ENCODE measurements around the gene SASS6.

SASS6 gene

GRCh38 chr1:100039591-100039990 lies 93.1 kb downstream of the SASS6 start:
- no peak for DNase-seq

DNA sequence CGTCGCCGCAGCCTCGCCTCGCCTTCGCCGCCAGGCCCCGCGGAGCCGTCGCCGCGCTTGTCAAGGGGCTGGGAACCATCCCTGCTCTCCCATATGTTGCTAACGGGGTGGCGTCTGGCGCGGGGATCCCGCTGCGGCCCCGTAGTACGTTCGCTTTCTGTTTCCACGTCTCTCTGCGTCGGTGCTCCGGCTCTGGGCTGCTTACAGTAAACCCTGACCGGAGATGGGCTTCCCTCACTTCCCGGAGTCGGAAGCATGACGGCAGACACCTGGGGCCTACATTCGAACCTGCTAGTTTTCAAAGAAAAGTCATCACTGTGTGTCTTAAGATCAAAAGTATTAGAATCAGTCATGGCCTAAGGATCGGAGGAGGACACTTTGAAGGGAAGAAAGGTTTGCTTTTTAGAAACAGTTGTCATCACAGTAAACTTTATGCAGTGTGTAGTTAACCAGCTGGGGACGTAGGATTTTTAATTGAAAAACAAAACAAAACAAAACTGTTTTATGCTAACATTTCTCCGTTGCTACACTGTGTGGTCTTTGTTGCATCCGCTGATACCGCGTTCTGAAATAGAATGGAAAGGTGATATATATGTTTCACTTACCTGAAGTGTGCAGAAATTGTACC lies 94.0 kb downstream of the SASS6 start:
- peak; percentile 11 for DNase-seq

DNA sequence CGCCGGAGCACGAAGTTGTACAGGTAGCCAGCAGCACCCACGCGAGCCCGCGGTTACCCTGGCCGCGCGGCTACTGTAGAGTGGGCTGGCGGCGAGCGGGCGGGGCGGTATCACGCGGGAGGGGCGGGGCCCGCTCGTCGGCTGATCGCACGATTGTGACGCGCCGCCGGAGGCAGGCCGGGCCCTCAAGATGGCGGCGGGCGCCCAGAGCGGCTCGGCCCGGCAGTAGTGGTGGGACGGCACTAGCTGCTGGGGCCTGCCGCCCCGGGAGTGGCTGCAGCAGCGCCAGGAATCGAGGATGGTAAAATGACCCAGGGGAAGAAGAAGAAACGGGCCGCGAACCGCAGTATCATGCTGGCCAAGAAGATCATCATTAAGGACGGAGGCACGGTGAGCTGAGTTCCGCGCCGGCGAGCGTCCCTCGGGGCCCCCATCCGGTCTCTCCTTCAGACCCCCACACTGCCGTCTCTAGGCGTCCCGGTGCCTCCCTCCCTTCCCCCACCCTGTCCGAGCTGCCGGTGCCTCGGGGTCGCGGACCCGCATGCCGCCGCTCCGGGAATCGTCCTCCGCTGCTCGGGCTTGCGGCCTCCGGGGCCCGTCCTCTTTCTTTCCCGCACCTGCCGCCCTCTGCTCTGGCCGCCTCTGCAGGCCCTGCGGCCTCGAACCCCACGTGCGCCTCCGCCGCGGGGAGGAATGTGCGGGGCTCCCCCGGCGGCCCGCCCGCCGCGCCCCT lies 94.6 kb downstream of the SASS6 start:
- peak; percentile 57 for DNase-seq

DNA sequence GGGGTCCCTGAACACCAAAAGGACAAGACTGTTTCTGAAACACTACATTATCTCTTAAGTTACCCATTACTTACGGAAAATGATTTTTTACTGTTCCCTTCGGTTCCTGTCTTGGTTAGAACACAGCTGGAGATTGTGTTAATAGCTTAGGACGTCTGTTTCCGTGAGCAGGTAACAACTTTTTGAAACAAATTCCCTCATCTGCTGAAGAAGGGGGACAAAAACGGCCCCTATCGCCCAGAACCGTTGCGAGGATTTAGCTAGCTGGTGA lies 95.1 kb downstream of the SASS6 start:
- no peak for DNase-seq

DNA sequence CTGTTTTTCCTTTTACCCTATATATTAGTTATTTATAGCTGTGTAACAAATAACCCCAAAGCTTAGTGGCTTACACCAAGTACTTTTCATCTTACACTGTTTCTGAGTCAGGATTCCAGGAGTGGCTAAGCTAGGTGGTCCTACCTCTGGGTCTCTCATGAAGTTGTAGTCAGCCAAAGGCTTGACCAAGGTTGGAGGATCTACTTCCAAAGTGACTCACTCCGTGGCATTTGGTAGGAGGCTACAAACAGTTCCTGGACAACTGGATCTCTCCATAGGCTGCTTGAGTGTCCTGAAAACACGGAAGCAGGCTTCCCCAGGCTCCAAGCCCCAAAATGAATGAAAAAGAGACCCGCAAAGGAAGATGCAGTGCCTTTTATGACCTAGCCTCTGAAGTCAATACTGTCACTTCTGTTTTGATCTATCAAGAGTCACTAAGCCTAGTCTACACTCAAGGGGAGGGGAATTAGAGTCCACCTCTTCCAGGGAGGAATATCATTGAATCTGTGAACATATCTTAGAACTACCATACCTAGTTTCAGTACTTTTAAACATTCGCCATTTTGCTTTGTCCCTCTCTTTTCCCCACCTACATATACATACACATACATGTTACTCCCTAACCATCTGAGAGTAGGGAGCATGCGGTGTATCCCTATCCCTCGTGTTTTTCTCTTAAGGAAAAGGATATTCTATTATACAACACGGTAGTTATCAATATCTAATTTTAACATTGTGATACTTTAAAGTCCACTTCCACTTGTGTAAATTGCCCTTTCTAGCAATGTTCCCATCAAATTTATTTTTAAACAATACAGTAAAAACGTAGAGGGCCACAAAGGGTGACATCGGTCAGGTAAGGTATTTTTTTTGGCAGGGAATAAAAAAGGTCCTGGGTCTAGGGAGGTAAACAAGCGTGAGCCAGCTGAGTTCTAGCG lies 95.7 kb downstream of the SASS6 start:
- DNase-seq: no peak

DNA sequence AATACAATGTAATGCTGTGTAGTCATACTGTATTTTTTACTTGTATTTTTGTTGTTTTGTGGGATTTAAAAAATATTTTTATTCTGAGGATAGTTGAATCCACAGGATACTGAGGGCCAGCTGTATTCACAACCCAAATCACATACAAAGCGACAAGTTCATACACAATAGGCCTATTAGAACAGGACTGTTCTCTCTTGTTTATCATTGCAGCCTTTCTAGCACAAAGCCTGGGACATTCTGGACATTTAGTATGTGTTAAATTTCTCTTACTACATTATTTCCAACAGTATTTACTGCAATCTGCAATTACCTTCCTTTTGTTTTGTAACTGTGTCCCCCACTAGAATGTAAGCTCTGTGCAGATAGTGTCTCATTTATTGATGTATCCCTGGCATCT lies 97.5 kb downstream of the SASS6 start:
- DNase-seq: no peak

GRCh38 chr1:100034470-100034869 lies 98.3 kb downstream of the SASS6 start:
- no peak for DNase-seq

Data from NCI-H1417 treated with DMSO at 0.1 percent for 48 hours (cell line).